Gastrocnemius medialis (tissue), 4 donors: Measurements from ENCODE around the gene MGAT5. TPM values are rescaled to one million over a fixed set of nuclear protein-coding genes. Genes with fewer than 3 reads are reported as not detected.

Experiments
- ATAC-seq, 2 donors: fragments of 150-250 bp; one replicate each; pipeline ENCODE4 v1.9.1; 2016
- DNase-seq, 2 donors: peaks; one replicate each; pipeline ENCODE4 v3.0.0-alpha.2; 2019
- H3K27ac ChIP-seq, 4 donors: fragments of 200-600 bp; sonication (generic); 1 replicate in 1 of 4; 2 replicates in 3 of 4; pipeline ENCODE4 v1.5.1; 2016 to 2018; ENCODE audit warnings: mild to moderate bottlenecking in 2 of 4, moderate library complexity in 1 of 4
- H3K27me3 ChIP-seq, 3 donors: fragments of 200-600 bp; sonication (generic) in 2 of 3; 1 replicate in 1 of 3; 2 replicates in 2 of 3; pipeline versions ENCODE4 v1.5.1 to v1.6.0; 2016 to 2019; ENCODE audit warnings: mild to moderate bottlenecking in 1 of 3, moderate library complexity in 1 of 3
- H3K36me3 ChIP-seq, 2 donors: fragments of 200-600 bp; sonication (generic) in 1 of 2; one replicate each; pipeline ENCODE4 v1.5.1; 2017 to 2018
- H3K4me1 ChIP-seq, 2 donors: fragments of 200-600 bp; sonication (generic) in 1 of 2; one replicate each; pipeline ENCODE4 v1.5.1; 2016 to 2017; ENCODE audit warnings: mild to moderate bottlenecking in 2 of 2
- H3K4me3 ChIP-seq, 4 donors: fragments of 200-600 bp; sonication (generic) in 3 of 4; 1 replicate in 1 of 4; 2 replicates in 3 of 4; pipeline ENCODE4 v1.5.1; 2016 to 2019; ENCODE audit warnings: mild to moderate bottlenecking in 2 of 4
- H3K9me3 ChIP-seq, 3 donors: fragments of 200-600 bp; sonication (generic) in 2 of 3; 1 replicate in 1 of 3; 2 replicates in 2 of 3; pipeline ENCODE4 v1.5.1; 2016 to 2019
- POLR2A ChIP-seq, 2 donors: fragments of 450-650 bp; IDR thresholded peaks; one replicate each; pipeline ENCODE4 v1.6.1; 2017; ENCODE audit warnings: antibody characterized with exemption in 2 of 2, mild to moderate bottlenecking in 2 of 2, moderate library complexity in 2 of 2
- in situ Hi-C, 4 donors: fragments of 200-750 bp; cut with MboI; loops; one replicate each; pipeline versions ENCODE4 v1.15.0 to v1.8.0; 2017; ENCODE audit warnings: low sequenced_read_pairs in 4 of 4
- intact Hi-C: fragments of 100-400 bp; cut with DNase I; formaldehyde crosslinking; loops from one replicate; pipeline ENCODE4 v1.15.1; 2023; ENCODE audit warnings: low total_unique reads
- total RNA-seq, 4 donors: library from RNA; depleted of rRNA; stranded (reverse); fragments of >200 nt; gene quantifications; one replicate each; pipeline versions ENCODE4 v1.1.0 to v1.2.3, GENCODE V29; 2016
- TF ChIP-seq, protein P1 (sequence below), 5 experiments: fragments of 450-650 bp in 3 of 5; fragments of 200-600 bp in 2 of 5; sonication (generic) in 2 of 5; IDR thresholded peaks in 4 of 5; conservative IDR thresholded peaks in 1 of 5; 1 replicate in 4 of 5; 2 replicates in 1 of 5; pipeline ENCODE4 v1.5.1; 2016 to 2019; ENCODE audit warnings: antibody characterized with exemption in 5 of 5, mild to moderate bottlenecking in 3 of 5, moderate library complexity in 3 of 5

The MGAT5 gene
- total RNA-seq, 4 donors from 2014 or later = 3.0 to 4.9 (median 3.3) TPM

- TF ChIP-seq, protein P1, sequence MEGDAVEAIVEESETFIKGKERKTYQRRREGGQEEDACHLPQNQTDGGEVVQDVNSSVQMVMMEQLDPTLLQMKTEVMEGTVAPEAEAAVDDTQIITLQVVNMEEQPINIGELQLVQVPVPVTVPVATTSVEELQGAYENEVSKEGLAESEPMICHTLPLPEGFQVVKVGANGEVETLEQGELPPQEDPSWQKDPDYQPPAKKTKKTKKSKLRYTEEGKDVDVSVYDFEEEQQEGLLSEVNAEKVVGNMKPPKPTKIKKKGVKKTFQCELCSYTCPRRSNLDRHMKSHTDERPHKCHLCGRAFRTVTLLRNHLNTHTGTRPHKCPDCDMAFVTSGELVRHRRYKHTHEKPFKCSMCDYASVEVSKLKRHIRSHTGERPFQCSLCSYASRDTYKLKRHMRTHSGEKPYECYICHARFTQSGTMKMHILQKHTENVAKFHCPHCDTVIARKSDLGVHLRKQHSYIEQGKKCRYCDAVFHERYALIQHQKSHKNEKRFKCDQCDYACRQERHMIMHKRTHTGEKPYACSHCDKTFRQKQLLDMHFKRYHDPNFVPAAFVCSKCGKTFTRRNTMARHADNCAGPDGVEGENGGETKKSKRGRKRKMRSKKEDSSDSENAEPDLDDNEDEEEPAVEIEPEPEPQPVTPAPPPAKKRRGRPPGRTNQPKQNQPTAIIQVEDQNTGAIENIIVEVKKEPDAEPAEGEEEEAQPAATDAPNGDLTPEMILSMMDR (IDR thresholded peaks at IDR 0.05 in 4 of 5, conservative IDR thresholded peaks at IDR 0.05 in 1 of 5) = no peak
- TF ChIP-seq POLR2A (IDR thresholded peaks at IDR 0.05) = no peak
- no peak for ATAC-seq
- DNase-seq = no peak
- intact Hi-C loops = no loop called here
- Histone ChIP-seq H3K4me3 (no peak overlapping the region), H3K27me3 (no peaks in the 10 kb centered on the region), H3K4me1 (no peaks in the 10 kb centered on the region), H3K9me3 (no peaks in the 10 kb centered on the region), H3K36me3 (no peaks in the 10 kb centered on the region), H3K27ac (no peak overlapping the region)
- in situ Hi-C loops = no loop called here
Measured at GRCh38 chr2:134337631-134338030, 83.8 kb downstream of the MGAT5 start.

DNA sequence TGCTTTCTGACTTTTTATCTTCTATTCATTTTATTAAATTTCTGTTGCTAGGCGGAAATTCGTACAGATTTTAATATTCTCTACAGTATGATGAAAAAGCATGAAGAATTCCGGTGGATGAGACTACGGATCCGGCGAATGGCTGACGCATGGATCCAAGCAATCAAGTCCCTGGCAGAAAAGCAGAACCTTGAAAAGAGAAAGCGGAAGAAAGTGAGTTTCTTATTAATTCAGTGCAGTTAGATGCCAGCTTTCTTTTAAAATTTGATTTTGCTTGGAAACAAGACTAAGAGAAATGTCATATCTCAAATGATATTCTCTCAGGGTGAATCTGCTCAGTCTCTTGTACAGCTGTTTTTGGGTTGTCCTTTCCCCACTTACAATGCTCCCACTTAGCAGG is 84.3 kb downstream of the MGAT5 start:
- H3K4me1 ChIP-seq = no peaks in the 10 kb centered on the region
- H3K4me3 ChIP-seq = no peak overlapping the region
- H3K27me3 ChIP-seq = no peaks in the 10 kb centered on the region
- DNase-seq = no peak
- no peaks in the 10 kb centered on the region for H3K9me3 ChIP-seq
- intact Hi-C loops = no loop called here
- H3K36me3 ChIP-seq = no peaks in the 10 kb centered on the region
- no peak for ATAC-seq
- TF ChIP-seq, protein P1 (IDR thresholded peaks at IDR 0.05 in 4 of 5, conservative IDR thresholded peaks at IDR 0.05 in 1 of 5) = no peak
- TF ChIP-seq POLR2A (IDR thresholded peaks at IDR 0.05) = no peak
- no peak overlapping the region for H3K27ac ChIP-seq
- in situ Hi-C loops = no loop called here

GRCh38 chr2:134341476-134341875 is 87.6 kb downstream of the MGAT5 start:
- Histone ChIP-seq H3K36me3 (no peaks in the 10 kb centered on the region), H3K4me1 (no peaks in the 10 kb centered on the region), H3K27ac (no peak overlapping the region), H3K27me3 (no peaks in the 10 kb centered on the region), H3K9me3 (no peaks in the 10 kb centered on the region), H3K4me3 (no peak overlapping the region)
- in situ Hi-C loops = no loop called here
- intact Hi-C loops = no loop called here
- DNase-seq (no peak), ATAC-seq (no peak)
- TF ChIP-seq, protein P1 (IDR thresholded peaks at IDR 0.05 in 4 of 5, conservative IDR thresholded peaks at IDR 0.05 in 1 of 5) = no peak
- TF ChIP-seq POLR2A (IDR thresholded peaks at IDR 0.05) = no peak

DNA sequence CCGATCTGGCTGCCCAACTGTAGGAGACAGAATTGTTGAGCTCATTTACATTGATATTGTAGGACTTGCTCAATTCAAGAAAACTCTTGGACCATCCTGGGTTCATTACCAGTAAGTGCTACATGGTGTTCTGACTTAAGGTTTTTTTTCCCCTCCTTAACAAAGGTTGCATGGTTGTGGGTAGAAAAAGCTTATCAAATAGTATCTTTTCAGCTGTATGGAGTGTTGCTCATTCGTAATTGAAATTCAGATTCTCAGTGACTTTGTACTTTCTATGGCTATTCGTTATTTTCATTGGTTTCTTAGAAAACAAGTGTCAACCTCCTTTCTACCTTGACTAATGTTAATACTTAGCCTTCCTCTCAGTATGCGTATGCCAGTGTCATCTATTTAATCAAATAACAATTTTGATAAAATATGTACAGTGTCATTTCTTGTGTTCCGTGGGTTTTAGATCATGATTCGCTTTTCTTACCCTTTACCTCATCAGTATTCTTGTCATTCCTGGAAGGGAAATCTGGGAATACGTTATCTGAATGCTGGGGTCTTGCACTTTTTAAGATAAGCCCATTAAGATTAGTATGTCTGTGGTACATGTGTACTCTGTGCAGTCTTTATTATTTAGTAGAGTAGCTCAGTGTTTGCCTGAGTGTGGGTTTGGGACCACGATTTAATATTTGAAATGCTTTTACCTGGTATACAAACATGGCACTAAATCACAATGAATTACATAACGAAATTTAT is 91.3 kb downstream of the MGAT5 start:
- ATAC-seq = no peak
- Histone ChIP-seq H3K27me3 (no peaks in the 10 kb centered on the region), H3K27ac (no peak overlapping the region), H3K9me3 (no peaks in the 10 kb centered on the region), H3K36me3 (no peaks in the 10 kb centered on the region), H3K4me3 (no peak overlapping the region), H3K4me1 (no peaks in the 10 kb centered on the region)
- intact Hi-C loops (no loop called here), in situ Hi-C loops (no loop called here)
- DNase-seq = no peak
- TF ChIP-seq POLR2A (IDR thresholded peaks at IDR 0.05) = no peak
- TF ChIP-seq, protein P1 (IDR thresholded peaks at IDR 0.05 in 4 of 5, conservative IDR thresholded peaks at IDR 0.05 in 1 of 5) = no peak

- Histone ChIP-seq H3K4me3 (no peak overlapping the region), H3K27ac (no peak overlapping the region), H3K4me1 (no peaks in the 10 kb centered on the region), H3K27me3 (no peaks in the 10 kb centered on the region), H3K36me3 (no peaks in the 10 kb centered on the region), H3K9me3 (no peaks in the 10 kb centered on the region)
- ATAC-seq (no peak), DNase-seq (no peak)
- in situ Hi-C loops = no loop called here
- intact Hi-C loops = no loop called here
- TF ChIP-seq, protein P1 (IDR thresholded peaks at IDR 0.05 in 4 of 5, conservative IDR thresholded peaks at IDR 0.05 in 1 of 5) = no peak
- no peak for TF ChIP-seq POLR2A (IDR thresholded peaks at IDR 0.05)
Measured at GRCh38 chr2:134346141-134346540, 92.3 kb downstream of the MGAT5 start.
